HG02610 (cell line): ENCODE data around the gene TFF1.
"Not testable (repeated sequence)": the region's sequence is repeated elsewhere in the genome, so short reads cannot be mapped to it uniquely, and the experiment has no call there.

Experiments
- ATAC-seq: cut with Tn5 transposase; IDR thresholded peaks from one replicate; pipeline ENCODE4 v1.9.1; 2021; ENCODE audit warnings: mild to moderate bottlenecking, moderate library complexity; ENCODE audit not compliant: unreplicated experiment

TFF1 gene

DNA sequence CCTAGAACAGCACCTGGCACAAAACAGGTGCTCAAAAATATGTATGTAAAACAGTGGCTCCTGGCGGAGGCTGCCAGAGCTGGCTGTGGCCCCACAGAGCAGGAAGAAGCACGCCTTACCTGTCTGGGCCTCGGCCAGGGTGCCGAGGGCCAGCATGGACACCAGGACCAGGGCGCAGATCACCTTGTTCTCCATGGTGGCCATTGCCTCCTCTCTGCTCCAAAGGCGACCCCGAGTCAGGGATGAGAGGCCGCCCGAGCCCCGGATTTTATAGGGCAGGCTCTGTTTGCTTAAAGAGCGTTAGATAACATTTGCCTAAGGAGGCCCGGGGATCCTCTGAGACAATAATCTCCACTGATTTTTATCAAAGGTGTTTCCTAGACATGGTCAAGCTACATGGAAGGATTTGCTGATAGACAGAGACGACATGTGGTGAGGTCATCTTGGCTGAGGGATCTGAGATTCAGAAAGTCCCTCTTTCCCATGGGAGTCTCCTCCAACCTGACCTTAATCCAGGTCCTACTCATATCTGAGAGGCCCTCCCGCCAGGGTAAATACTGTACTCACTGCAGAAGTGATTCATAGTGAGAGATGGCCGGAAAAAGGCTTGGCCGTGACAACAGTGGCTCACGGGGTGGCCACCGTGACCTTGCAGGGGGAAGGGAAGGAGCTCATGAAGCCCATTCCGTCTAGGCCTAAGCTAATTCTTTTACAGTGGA, at the start of gene TFF1:
TSS of gene TFF1 (minus strand) at position 244 of the 719 bp plus-strand sequence. CDS start at position 204, 40 bp downstream.
- no peak for ATAC-seq

DNA sequence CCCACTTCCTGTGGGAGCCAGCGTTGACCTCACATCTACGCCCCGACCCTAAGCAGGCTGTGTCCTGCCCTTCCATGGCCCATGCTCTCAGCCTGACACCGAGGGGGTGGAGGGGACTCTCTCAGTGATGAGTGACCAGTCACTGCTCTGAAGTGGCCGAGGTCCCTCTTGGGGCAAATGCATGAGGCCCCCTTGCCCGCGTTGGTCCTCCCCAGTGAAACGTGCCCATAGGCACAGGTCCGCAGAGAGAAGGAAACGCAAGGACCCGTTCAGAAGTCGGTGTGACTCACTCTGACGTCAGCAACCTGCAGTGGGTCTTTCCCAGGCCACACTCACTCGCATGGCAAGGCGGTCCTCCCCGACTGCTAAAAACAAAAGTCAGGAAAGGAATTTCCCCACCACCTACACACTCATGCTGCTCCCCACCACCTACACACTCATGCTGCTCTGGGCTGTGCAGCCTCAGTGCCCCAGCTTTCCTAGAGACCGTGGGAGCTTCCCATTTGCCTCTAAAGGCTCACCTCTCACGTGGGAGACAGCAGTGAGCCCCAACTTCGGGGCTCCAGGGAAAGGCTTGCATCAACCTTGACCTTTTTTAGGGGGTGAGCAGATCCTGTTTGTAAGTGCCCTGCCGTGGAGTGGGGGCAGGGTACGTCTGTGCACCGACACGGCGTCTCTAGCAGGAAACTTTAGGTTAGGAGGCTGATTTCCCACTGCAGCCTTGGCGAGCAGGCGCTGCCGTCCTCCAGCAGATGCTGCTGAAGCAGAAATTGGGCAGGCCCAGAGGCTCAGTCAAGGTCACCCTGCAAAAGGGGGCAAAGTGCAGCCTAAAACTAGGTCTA, 48.8 kb upstream of the TFF1 start:
- peak; percentile 61 for ATAC-seq

- no peak for ATAC-seq
These were observed 48.2 kb upstream of the TFF1 start for GRCh38 chr21:42414553-42414927.

- ATAC-seq: no peak
These were observed 47.7 kb upstream of the TFF1 start for GRCh38 chr21:42414066-42414465.

DNA sequence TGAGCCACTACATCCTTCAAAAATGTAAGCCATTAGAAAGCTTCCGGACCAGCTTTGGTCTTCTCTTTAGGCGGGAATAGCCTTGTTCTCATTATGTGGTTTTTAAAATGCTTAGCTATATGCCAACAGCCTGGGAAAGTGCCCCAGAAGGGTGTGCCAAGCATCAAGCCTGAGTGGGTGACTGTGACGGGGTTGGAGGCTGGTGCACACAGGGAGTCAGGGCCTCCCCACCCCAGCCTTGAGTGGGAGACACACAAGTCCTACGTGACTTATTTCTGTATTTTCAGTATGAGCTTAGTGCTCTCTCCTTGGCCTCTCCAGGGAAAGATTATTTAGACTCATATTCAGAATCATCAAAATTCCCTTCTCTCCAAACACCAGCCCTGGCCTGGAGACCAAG, 47.2 kb upstream of the TFF1 start:
- ATAC-seq: no peak

- no peak for ATAC-seq
These were observed 46.8 kb upstream of the TFF1 start for GRCh38 chr21:42413093-42413492.

DNA sequence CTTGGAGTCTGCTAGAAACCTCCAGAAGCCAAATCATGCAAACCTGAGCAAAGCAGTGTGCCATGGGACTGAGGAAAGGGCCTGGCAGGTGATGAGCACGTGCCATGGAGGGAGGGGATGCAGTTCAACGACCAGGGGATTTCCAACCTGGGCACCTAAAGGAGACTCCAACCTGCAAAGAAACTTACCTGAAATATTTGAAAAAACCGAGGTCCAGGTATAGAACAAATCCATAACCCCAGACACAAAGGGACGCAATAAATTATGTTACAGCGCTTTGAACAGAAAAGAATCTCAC, 46.2 kb upstream of the TFF1 start:
- no peak for ATAC-seq

DNA sequence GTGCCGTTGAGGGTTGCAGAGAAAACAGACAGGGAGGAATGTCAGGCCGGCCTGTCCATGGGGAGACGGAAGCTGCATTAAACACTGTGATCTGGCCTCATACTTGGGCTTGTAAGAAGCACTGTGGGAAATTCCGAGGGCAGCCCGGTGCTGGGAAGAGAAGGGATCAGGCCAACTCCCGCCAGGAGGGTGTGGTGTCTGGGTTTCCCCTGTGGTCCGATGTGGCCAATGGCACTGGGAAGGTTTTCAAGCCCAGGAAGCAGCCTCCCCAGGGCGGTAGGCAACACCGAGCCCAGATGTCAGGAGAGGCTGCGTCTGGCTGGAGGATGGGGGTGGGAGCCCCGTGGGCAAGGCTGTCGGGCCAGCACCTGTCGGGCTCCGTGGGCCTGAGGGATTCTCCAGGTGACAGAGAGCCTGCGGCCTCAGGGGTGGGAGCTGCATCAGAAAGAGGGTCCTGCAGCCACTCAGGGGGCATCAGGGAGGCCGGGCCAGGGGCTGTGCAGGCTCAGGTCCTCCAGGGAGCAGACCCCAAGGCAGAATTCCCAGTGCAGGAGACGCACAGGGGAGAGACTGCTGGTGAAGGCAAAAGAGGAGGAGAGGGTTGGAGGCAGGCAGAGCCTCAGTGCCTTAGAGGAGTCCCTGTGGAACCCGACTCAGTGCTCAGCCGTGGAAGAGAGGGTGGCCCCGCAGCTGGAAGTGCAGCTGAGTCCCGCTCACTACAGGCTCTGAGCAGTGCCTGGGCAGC, 45.7 kb upstream of the TFF1 start:
- no peak for ATAC-seq

DNA sequence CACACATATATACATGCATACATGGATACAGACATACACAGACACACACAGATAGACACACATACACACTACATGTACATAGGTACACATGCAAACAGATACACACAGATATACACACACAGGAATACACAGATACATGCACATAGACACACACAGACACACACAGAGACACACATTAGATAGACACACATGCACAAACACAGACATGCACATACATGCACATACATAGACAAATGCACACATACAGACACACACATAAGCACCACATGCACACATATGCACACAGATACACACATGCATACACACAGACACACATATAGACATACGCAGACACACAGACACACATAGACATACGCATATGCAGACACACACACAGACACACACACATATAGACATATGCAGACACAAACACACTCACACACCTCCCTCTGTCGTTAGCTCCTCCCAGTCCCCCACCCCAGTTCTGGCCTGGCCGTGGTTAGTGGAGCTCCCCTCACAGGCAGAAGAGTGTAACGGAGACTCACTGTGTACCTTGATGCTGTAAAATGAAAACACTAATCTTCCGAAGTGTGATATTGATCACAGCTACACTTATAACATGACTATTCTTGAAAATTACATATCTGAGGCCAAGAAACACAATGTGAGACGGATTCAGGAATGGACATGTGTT, 45.0 kb upstream of the TFF1 start:
- ATAC-seq: no peak

DNA sequence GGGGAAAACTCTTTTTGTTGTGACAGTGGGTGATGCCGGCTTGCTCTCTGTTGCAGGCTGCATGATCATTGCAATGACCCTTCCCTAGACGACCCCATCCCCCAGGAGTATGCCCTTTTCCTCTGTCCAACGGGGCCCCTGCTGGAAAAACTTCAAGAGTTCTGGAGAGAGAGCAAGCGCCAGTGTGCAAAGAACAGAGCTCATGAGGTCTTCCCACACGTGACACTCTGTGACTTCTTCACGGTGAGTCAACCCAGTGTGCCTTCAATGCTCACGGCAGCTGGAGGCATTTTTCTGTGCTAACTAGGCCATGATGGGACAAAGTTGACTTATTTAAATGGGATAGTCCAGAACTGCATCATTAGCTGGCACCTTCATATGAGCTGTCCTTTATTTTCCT, 43.0 kb upstream of the TFF1 start:
- ATAC-seq: no peak

DNA sequence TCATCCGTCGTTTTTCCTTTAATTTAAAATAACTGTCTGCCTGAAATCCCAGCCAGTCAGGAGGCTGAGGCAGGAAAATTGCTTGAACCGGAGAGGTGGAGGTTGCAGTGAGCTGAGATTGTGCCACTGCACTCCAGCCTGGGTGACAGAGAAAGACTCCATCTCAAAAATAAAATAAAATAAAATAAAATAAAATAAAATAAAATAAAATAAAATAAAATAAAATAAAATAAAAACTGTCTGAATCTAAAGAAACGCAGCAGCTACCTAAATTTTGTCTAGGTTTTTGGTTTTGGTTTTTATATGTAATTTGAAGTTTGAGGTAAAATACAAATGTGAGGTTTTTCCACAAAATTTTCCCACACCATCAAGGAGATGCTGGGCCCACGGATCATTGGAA, 42.4 kb upstream of the TFF1 start:
- ATAC-seq: not testable (repeated sequence)

GRCh38 chr21:42407476-42407875, 41.1 kb upstream of the TFF1 start:
- no peak for ATAC-seq

GRCh38 chr21:42406866-42407265, 40.5 kb upstream of the TFF1 start:
- ATAC-seq: no peak

GRCh38 chr21:42406201-42406621, 39.9 kb upstream of the TFF1 start:
- ATAC-seq: no peak

DNA sequence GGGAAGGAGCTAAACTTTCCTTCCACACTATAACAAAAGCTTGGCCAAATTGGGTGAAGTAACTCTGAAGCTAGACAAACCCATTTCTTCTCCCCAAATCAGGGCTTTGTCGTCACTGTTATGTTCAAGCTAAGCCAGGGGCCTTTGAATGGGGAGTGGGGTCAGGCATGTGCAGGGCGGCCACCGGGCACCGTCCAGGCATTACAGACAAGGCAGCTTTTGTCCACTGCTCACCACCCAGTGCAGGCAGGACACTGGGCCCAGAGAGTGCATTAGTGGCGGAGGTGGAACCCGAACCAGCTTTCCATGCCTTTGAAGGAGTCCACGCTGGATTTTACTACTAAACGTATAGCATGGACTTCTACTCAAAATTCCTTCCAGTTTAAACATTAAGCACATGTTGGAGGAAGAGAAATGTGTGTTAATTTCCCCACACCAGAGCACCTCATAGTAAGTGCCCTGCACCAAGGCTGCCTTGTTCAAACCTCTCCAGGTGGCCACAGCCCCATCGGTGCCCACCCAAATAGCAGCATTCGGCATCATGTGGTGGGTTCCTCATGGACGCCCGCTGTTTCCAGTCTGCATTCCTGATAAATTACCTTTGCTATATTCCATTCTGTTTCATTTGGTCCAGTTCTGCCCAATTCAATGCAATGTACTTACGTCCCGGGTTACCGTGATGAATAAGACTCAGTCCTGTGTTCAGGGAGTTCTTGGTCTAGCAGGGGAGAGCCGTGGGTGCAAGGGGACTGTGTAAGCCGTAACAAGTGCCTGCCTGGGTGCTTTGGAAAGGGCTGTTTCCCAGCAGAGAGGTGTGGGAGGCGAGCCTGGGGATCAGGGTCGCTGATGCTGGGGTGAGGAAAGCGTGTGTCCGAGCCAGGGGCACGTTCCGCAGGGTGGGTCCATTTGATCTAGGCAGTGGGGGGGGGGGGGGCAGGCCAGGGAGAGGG, 39.0 kb upstream of the TFF1 start:
- no peak for ATAC-seq

GRCh38 chr21:42404539-42404938, 38.2 kb upstream of the TFF1 start:
- ATAC-seq: no peak

GRCh38 chr21:42403611-42404231, 37.4 kb upstream of the TFF1 start, which contains the start of gene UBASH3A:
UBASH3A (plus strand) TSS chr21:42403902; CDS start chr21:42403946, 44 bp downstream.
- no peak for ATAC-seq

GRCh38 chr21:42401820-42402251, 35.5 kb upstream of the TFF1 start:
- no peak for ATAC-seq

- no peak for ATAC-seq
These were observed 34.8 kb upstream of the TFF1 start for GRCh38 chr21:42401154-42401553.
